Fibroblast of the aortic adventitia (primary cell): ENCODE results near the gene SPR. TPM values are rescaled to one million over a fixed set of nuclear protein-coding genes. Genes with fewer than 3 reads are reported as not detected.
A peak's percentile ranks its signal among the peaks of the same experiment; 100 is the strongest.

ENCODE experiments used
- DNase-seq: peaks from one replicate; pipeline ENCODE4 v3.0.0-alpha.2; 2010; ENCODE audit warnings: low read depth
- H3K4me3 ChIP-seq: 2 replicates; pipeline ENCODE4 v1.5.1; 2011; ENCODE audit warnings: low read depth, mild to moderate bottlenecking, control low read depth, low read length, moderate library complexity
- CTCF ChIP-seq: IDR thresholded peaks from 2 replicates; pipeline ENCODE4 v1.5.1; 2011; ENCODE audit warnings: mild to moderate bottlenecking, low read length, control low read depth, inconsistent platforms; ENCODE audit not compliant: insufficient read depth
- total RNA-seq: library from RNA; depleted of rRNA; stranded (reverse); fragments of >200 nt; gene quantifications from 2 replicates; pipeline ENCODE4 v1.2.3, GENCODE V29; 2012; ENCODE audit warnings: low replicate concordance

The SPR gene
- total RNA-seq, 1 donor, result 14.3 TPM

- DNase-seq, result peak; percentile 65
- H3K4me3 ChIP-seq, result no peak overlapping the region
- no peak for TF ChIP-seq CTCF
Measured at GRCh38 chr2:72864500-72864899, 22.7 kb upstream of the SPR start.

GRCh38 chr2:72871060-72871459, 16.1 kb upstream of the SPR start:
- DNase-seq, result no peak
- no peak for TF ChIP-seq CTCF
- H3K4me3 ChIP-seq, result no peak overlapping the region

GRCh38 chr2:72871880-72872279, 15.3 kb upstream of the SPR start:
- no peak overlapping the region for H3K4me3 ChIP-seq
- DNase-seq, result no peak
- TF ChIP-seq CTCF, result no peak

- TF ChIP-seq CTCF, result no peak
Measured at GRCh38 chr2:72883356-72883962, 3.7 kb upstream of the SPR start.

GRCh38 chr2:72886505-72887031, 640 bp upstream of the SPR start:
- H3K4me3 ChIP-seq, result peak overlapping the region; percentile 74
- DNase-seq, result no peak
- TF ChIP-seq CTCF, result no peak

More at GRCh38 chr2:72883356-72883962, 3.7 kb upstream of the SPR start:
- H3K4me3 ChIP-seq, result no peak overlapping the region
- DNase-seq, result peak; percentile 58

- peak; percentile 89 for DNase-seq
- TF ChIP-seq CTCF, result peak; percentile 100
- peak overlapping the region; percentile 74 for H3K4me3 ChIP-seq
Measured at GRCh38 chr2:72887740-72888437, 681 bp downstream of the SPR start.
